Jurkat, Clone E6-1 (cell line): ENCODE measurements around the gene PLEKHJ1.

Experiments used
- DNase-seq: peaks from one replicate; pipeline ENCODE4 v3.0.0-alpha.2; 2011; ENCODE audit warnings: low read depth, low spot score
- H3K4me3 ChIP-seq: 2 replicates; pipeline ENCODE4 v1.5.1; 2011; ENCODE audit warnings: mild to moderate bottlenecking, low read length, control low read depth, moderate library complexity

The PLEKHJ1 gene

GRCh38 chr19:2239771-2240770, 3.9 kb upstream of the PLEKHJ1 start:
- peak; percentile 72 for DNase-seq
- peak overlapping the region; percentile 36 for H3K4me3 ChIP-seq

DNA sequence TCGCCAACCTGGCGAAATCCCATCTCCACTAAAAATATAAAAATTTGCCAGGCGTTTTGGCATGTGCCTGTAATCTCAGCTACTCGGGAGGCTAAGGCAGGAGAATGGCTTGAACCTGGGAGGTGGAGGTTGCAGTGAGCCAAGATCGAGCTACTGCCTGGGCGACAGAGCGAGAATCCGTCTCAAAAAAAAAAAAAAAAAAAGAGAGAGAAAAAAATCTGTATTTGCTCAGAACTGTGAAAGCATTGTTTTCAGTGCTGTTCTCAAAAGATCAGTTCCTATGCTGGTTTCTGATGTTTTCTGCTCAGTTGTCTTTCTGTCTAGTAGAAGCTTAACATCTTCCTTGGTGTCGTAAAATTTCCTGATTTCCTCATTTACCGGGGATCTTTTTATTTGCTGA, 3.0 kb upstream of the PLEKHJ1 start:
- H3K4me3 ChIP-seq = peak overlapping the region; percentile 36
- no peak for DNase-seq

- DNase-seq = no peak
- peak overlapping the region; percentile 83 for H3K4me3 ChIP-seq
Observed at GRCh38 chr19:2237869-2238153, 1.7 kb upstream of the PLEKHJ1 start.

- peak overlapping the region; percentile 83 for H3K4me3 ChIP-seq
- DNase-seq = no peak
Observed at GRCh38 chr19:2237051-2237868, 1.1 kb upstream of the PLEKHJ1 start.

DNA sequence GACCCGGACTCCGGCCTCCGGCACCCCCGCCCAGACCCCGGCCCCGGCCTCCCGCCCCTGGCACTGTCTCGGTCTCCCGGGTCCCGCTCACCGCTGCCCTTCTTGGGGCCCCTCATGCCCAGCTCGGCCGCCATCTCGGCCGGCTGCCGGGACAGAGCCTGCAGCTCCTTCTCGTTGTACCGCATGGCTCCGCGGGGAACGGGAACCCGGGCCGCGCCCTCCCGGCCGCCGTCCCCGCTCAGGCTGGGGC, 140 bp downstream of the PLEKHJ1 start:
- DNase-seq = no peak
- H3K4me3 ChIP-seq = peak overlapping the region; percentile 83

GRCh38 chr19:2235381-2236063, 607 bp downstream of the PLEKHJ1 start:
- DNase-seq = no peak
- peak overlapping the region; percentile 83 for H3K4me3 ChIP-seq

GRCh38 chr19:2234996-2235380, 1.1 kb downstream of the PLEKHJ1 start:
- peak overlapping the region; percentile 83 for H3K4me3 ChIP-seq

GRCh38 chr19:2233601-2234280, 2.4 kb downstream of the PLEKHJ1 start:
- no peak for DNase-seq
- H3K4me3 ChIP-seq = no peak overlapping the region

More at GRCh38 chr19:2234996-2235380, 1.1 kb downstream of the PLEKHJ1 start:
- no peak for DNase-seq

DNA sequence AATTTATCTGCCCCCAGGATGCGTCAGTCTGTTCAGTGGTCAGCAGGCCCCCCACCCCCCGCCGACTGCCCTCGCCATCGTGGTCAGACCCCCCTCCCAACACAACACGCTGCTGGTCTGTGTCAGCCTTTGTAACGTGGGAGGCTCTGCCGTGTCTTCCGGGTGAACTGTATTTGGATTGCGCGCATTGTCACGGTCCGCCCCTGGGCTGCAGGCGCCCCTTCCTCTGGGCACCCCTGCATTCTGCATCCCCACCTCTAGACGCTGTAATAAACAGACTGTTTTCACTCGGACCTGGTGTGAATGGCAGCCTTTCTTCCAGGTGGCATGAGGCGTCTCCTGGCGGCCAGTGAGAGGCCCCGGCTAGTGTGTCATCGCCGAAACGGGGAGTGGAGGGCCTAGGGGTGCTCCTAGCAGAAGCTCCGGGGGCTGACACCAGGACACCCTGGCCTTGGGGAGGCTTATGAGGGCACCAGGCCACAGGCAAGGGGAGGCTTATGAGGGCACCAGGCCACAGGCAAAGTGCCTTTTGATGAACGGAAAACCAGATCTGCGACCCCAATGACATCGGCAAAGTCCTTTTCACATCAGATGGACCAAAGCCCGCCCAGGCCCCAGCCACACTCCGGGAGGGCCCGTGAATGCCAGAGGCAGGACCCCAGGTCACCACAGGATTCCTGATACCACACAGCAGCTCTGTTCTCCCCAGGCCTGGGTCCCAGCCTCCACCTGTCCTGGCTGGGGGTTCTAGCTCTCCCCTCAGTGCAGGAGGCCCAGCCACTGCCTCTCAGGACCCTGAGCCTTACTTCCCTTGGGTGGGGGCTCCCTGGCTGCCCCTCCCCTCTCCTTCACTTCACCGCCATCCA, 3.6 kb downstream of the PLEKHJ1 start:
- no peak overlapping the region for H3K4me3 ChIP-seq
- no peak for DNase-seq

DNA sequence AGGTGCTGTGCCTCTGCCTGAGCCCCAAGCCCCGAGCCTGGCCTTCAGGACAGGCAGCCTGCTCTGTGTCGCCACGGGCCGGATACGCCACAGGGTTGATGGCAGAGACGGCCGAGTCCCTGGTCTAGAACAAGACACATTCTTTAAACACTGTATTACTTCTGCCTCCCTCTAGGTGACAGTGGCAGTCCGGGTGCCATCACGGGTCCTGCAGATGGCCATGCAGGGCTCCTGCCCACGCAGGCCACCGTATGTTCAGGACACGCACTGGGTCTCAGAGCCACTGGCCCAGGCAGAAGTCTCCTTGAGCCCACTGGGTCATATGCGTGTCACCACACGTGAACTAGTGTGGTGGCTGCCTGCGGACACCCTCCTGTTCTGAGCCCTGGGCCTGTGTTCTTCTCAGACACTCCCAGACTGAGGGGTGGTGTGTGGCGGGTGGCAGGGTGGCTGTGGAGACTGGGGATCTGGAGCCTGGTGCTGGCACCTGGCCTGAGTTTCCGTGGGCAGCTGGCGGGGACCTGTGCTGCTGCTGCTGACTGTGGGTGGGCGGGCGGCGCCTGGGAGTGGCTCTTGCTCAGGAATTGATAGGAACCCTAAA, 4.4 kb downstream of the PLEKHJ1 start:
- H3K4me3 ChIP-seq = no peak overlapping the region
- no peak for DNase-seq

DNA sequence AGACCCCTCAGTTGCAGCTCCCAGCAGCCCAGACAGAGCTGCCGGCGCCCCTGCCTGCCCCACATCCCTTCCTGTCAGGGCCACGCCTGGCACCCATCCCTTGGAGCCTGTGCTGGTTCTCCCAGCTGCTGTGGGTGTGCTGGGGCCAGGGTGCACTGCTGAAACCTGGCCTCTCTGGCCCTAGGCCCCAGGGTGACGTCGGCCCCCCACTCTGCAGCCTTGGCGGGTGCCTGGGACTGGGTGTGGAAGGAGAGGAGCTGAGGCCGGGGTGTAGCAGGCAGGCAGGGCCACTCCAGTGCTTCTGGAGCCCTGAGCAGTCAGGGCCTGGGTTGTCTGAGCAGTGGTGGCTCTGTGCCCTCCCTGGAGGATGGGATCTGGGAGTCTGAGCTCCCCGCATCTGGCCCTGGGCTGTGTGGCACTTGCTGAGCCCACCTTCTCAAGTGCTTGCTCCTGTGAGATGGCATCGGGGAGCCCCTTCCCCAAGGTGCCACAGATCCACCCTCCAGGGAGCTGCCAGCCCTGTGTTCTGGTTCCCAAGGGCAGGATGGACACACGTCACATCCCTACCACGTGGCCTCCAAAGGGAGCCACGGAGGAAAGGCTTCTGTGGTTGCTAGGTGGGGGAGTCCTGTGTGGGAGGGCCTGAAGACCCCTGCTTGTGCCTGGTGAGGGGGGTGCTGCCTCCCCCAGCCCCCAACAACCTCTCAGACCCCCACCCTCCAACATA, 5.2 kb downstream of the PLEKHJ1 start:
- DNase-seq = no peak

GRCh38 chr19:2230033-2230531, 6.0 kb downstream of the PLEKHJ1 start:
- no peak for DNase-seq

More for the DNA sequence above, 5.2 kb downstream of the PLEKHJ1 start:
- no peak overlapping the region for H3K4me3 ChIP-seq

GRCh38 chr19:2229103-2230032, 6.8 kb downstream of the PLEKHJ1 start:
- DNase-seq = no peak
- H3K4me3 ChIP-seq = no peak overlapping the region

More at GRCh38 chr19:2230033-2230531, 6.0 kb downstream of the PLEKHJ1 start:
- H3K4me3 ChIP-seq = no peak overlapping the region

- H3K4me3 ChIP-seq = no peak overlapping the region
- DNase-seq = no peak
Observed at GRCh38 chr19:2228157-2229030, 7.7 kb downstream of the PLEKHJ1 start.

GRCh38 chr19:2227415-2228156, 8.5 kb downstream of the PLEKHJ1 start:
- no peak overlapping the region for H3K4me3 ChIP-seq
- no peak for DNase-seq
